ENCODE measurements around the gene NDST1. TPM values are rescaled to one million over a fixed set of nuclear protein-coding genes. Genes with fewer than 3 reads are reported as not detected.

NDST1 gene
- total RNA-seq, 1 experiment from 2014 or later: 69.9 TPM

GRCh38 chr5:150461231-150461630 lies 46.7 kb upstream of the NDST1 start:
- peaks cover 55% of the 10 kb centered on the region for H3K4me1 Mint-ChIP-seq
- TF ChIP-seq ZNF232 (CRISPR knock-in tag; IDR thresholded peaks at IDR 0.05) (no peak), TEAD1 (CRISPR knock-in tag; IDR thresholded peaks at IDR 0.05) (peak; percentile 50; the same call in 1 of the 2 replicates), ZNF281 (CRISPR knock-in tag; IDR thresholded peaks at IDR 0.05) (peak; percentile 92), ZNF512 (CRISPR knock-in tag; IDR thresholded peaks at IDR 0.05; ENCODE audit: borderline replicate concordance) (no peak), ZNF423 (CRISPR knock-in tag; IDR thresholded peaks at IDR 0.05) (peak; percentile 100), ETV6 (CRISPR knock-in tag; IDR thresholded peaks at IDR 0.05) (peak; percentile 25; the same call in 1 of the 2 replicates), E2F4 (CRISPR knock-in tag; IDR thresholded peaks at IDR 0.05; ENCODE audit: borderline replicate concordance, low read depth) (no peak), ZNF263 (CRISPR knock-in tag; IDR thresholded peaks at IDR 0.05; ENCODE audit: low read depth) (no peak), USF1 (CRISPR knock-in tag; IDR thresholded peaks at IDR 0.05) (0 out of 2 replicates have a peak, but pooled peaks have one; percentile 20), FOXP1 (CRISPR knock-in tag; IDR thresholded peaks at IDR 0.05; ENCODE audit: borderline replicate concordance) (peak; percentile 35; the same call in 1 of the 2 replicates), E2F1 (CRISPR knock-in tag; IDR thresholded peaks at IDR 0.05) (no peak), SP1 (CRISPR knock-in tag; conservative IDR thresholded peaks at IDR 0.05) (0 out of 2 replicates have a peak, but pooled peaks have one; percentile 25)
- H3K4me3 Mint-ChIP-seq: no peak overlapping the region
- H3K9me3 Mint-ChIP-seq: no peaks in the 10 kb centered on the region
- DNase-seq (ENCODE audit: low spot score): peak; percentile 38
- no peaks in the 10 kb centered on the region for H3K27me3 Mint-ChIP-seq (ENCODE audit: low read depth)
- CTCF ChIA-PET: interaction anchor here (0.9 to 5.9 kb wide), 5 partner anchors 12 to 97 kb away, joined by 6 to 100 read pairs (median 53); partner anchors contain the start of gene RPS14
- H3K36me3 Mint-ChIP-seq: no peaks in the 10 kb centered on the region
- H3K27ac Mint-ChIP-seq: no peak overlapping the region
- no peak for ATAC-seq
- POLR2A ChIA-PET: interaction anchor here (1.9 kb wide), 1 partner anchor 11 kb away, joined by 5 read pairs; the partner anchor contains the start of gene RPS14

GRCh38 chr5:150464554-150465012 lies 43.3 kb upstream of the NDST1 start:
- POLR2A ChIA-PET: interaction anchor here (1.1 to 1.7 kb wide), 3 partner anchors 22 to 236 kb away, joined by 3 to 4 read pairs (median 3); partner anchors contain the start of gene RBM22
- no peaks in the 10 kb centered on the region for H3K9me3 Mint-ChIP-seq
- H3K4me1 Mint-ChIP-seq: peaks cover 45% of the 10 kb centered on the region
- DNase-seq (ENCODE audit: low spot score): no peak
- ATAC-seq: peak; percentile 66
- no peak overlapping the region for H3K4me3 Mint-ChIP-seq
- TF ChIP-seq ERG (CRISPR knock-in tag; IDR thresholded peaks at IDR 0.05): no peak
- TF ChIP-seq ZNF281 (CRISPR knock-in tag; IDR thresholded peaks at IDR 0.05): no peak
- no peak for TF ChIP-seq ZNF232 (CRISPR knock-in tag; IDR thresholded peaks at IDR 0.05)
- CTCF ChIA-PET: interaction anchor here (0.6 to 2.3 kb wide), 16 partner anchors 8 to 236 kb away, joined by 3 to 20 read pairs (median 3); partner anchors contain the start of genes RBM22 and RPS14
- H3K36me3 Mint-ChIP-seq: no peaks in the 10 kb centered on the region
- H3K27ac Mint-ChIP-seq: peak overlapping the region; percentile 68; the same call in 1 of the 2 replicates
- no peaks in the 10 kb centered on the region for H3K27me3 Mint-ChIP-seq (ENCODE audit: low read depth)
